LHCN-M2 (cell line): Measurements from ENCODE around the gene CC2D1A. TPM values are rescaled to one million over a fixed set of nuclear protein-coding genes. Genes with fewer than 3 reads are reported as not detected.
A peak's percentile ranks its signal among the peaks of the same experiment; 100 is the strongest.

ENCODE experiments used
- DNase-seq: peaks from one replicate; pipeline ENCODE4 v3.0.0-alpha.2; 2012; ENCODE audit warnings: low read depth
- total RNA-seq: library from RNA; depleted of rRNA; stranded (reverse); fragments of >200 nt; gene quantifications from 2 replicates; pipeline ENCODE4 v1.2.3, GENCODE V29; 2014

Gene CC2D1A
- total RNA-seq, 1 experiment from 2014 or later = 21.0 TPM

GRCh38 chr19:13935765-13936510 is 29.9 kb downstream of the CC2D1A start:
- peak; percentile 31 for DNase-seq

- DNase-seq = no peak
Observed at GRCh38 chr19:13937479-13938300, 31.7 kb downstream of the CC2D1A start.

GRCh38 chr19:13938301-13939064 is 32.5 kb downstream of the CC2D1A start, which contains the start of gene PODNL1:
Gene PODNL1 (minus strand): TSS chr19:13938417. CDS start chr19:13938181, 236 bp downstream.
- DNase-seq = peak; percentile 90

DNA sequence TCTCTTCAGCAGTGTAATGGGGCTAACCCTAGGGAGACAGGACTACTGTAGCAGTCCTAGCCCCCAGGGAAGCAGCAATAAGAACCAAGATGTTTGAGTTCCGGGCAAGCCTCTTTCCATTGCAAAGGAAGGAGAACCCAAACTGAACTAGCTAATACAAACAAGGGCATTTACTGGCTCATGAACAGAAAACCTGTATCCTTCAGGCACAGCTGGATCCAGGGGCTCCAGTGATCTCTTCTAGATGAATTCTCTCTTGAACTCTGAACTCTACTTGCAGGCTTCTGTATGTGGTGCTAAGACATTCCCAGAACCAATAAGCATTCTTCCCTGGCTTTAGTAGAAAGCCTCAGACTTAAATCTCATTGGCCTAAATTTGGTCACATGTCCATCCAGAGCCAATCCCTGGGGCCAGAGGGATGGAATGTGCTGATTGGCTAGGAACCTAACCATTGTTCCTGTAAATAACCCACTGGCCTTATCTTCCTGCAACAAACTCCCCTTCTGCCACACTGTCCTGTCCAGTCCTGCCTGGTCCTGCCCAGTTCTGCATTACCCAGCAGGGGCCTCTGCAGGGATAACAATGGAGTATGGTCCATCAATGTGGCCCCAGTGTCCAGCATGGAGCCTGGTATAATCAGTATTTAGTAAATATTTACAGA is 36.2 kb downstream of the CC2D1A start:
- DNase-seq = peak; percentile 18

- DNase-seq = no peak
Observed at GRCh38 chr19:13946414-13946813, 40.4 kb downstream of the CC2D1A start.

GRCh38 chr19:13951043-13951442 is 45.0 kb downstream of the CC2D1A start:
- DNase-seq = no peak

DNA sequence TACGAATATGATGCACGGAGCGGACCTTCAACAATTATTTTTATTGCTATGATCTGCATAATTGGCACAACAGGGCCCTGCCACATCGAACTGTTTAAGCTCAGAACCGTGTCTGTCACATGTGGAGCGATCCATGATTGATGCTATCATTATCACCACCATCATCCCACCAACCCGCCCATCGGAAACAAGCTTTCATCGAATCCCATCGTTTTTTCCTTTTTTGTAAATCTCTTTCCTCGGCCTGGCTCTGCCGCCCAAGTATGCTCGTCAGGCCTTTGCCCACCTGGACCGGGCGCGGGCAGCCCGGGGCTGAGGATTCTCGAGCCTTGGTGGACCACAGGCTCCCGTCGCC is 45.8 kb downstream of the CC2D1A start:
- no peak for DNase-seq

- peak; percentile 99 for DNase-seq
Observed at GRCh38 chr19:13952154-13952930, 46.3 kb downstream of the CC2D1A start, which contains the start of gene DCAF15. Gene DCAF15 (plus strand): TSS chr19:13952509. CDS start chr19:13952513, 4 bp downstream.

DNA sequence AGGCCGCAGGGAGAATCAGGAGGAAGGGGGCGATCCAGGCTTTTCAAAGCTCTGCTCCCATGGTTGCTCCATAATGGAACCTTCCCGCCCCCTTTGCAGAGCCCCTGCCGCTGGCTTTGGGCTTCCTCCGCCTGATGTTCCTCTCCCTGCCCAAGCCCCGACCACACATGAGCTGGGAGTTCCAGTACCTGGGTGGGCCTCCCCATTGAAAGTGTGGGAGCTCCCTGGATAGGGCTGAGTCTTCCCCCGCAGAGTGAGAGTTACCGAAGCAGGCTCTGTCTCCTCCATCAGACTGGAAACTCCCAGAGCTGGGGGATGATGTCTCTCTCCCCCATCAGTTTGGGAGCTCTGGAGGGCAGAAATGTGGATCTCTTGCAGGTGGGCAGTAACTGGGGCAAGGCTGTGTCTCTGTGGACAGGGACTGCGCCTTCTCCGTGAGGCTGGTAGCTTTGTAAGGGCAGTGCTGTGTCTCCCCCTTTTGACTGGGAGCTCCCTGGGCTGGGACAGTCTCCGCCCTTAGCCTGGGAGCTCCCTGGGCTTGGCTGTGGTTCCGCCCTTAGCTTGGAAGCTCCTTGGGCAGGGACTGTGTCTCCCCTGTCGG is 47.0 kb downstream of the CC2D1A start:
- DNase-seq = peak; percentile 59

GRCh38 chr19:13954185-13954584 is 48.2 kb downstream of the CC2D1A start:
- no peak for DNase-seq

- no peak for DNase-seq
Observed at GRCh38 chr19:13955662-13956364, 49.8 kb downstream of the CC2D1A start.

DNA sequence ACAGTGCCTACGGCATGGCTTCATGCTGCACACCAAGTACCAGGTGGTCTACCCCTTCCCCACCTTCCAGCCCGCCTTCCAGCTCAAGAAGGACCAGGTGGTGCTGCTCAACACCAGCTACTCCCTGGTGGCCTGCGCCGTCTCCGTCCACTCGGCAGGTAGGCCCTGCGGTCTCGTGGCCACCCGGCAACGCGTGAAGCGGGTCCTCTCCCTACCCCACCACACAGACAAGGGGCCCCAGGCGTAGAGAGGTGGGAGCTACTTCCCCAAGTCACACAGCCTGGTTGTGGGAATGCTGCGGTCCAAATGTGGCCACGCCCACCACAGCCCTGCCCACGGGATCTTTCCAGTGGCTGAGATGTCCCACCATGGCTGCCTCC is 50.4 kb downstream of the CC2D1A start:
- DNase-seq = no peak

DNA sequence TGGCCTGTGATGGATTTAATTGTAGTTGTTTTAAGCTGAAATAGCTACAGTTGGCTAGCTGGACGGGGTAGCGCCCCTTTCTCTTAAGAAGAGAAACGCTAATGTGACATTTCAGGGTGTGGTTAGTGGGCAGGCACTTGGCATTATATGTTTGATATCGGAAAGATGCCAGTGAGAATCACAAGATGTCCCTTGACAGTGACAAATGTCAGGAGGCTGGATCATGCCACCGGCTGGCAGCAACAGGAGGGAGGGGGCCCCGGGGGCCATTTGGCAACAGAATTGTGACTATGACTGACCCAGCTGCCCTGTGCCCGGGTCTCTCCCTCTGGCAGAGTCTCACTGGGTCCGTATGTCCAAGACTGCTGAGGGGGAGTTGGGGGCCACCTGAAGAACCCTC is 51.0 kb downstream of the CC2D1A start:
- no peak for DNase-seq

- DNase-seq = no peak
Observed at GRCh38 chr19:13958043-13958442, 52.0 kb downstream of the CC2D1A start.

DNA sequence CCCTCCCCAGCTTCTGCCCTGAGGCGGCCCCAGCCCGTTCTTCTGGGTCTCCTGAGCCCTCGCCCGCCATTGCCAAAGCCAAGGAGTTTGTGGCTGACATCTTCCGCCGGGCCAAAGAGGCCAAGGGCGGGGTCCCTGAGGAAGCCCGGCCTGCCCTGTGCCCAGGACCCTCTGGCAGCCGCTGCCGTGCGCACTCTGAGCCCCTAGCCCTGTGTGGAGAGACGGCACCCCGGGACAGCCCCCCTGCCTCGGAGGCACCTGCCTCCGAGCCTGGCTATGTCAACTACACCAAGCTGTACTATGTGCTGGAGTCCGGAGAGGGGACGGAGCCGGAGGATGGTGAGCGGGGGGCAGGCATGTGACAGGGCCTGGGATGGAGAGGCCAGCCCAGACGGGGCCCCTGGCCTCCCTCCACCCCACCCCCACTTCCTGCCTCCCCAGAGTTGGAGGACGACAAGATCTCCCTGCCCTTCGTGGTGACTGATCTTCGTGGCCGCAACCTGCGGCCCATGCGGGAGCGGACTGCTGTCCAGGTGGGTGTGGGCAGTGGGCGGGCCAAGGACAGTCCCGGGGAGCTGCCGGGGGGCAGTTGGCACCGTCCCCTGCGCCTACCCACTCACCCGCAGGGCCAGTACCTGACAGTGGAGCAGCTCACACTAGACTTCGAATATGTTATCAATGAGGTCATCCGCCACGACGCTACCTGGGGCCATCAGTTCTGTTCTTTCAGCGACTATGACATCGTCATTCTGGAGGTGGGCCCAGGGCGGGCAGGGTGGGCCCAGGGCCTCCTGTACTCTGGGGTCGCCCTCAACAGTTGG is 53.4 kb downstream of the CC2D1A start:
- no peak for DNase-seq

GRCh38 chr19:13959962-13960862 is 54.2 kb downstream of the CC2D1A start:
- DNase-seq = no peak
